ENCODE data around the gene PCMTD2.

Gene PCMTD2

DNA sequence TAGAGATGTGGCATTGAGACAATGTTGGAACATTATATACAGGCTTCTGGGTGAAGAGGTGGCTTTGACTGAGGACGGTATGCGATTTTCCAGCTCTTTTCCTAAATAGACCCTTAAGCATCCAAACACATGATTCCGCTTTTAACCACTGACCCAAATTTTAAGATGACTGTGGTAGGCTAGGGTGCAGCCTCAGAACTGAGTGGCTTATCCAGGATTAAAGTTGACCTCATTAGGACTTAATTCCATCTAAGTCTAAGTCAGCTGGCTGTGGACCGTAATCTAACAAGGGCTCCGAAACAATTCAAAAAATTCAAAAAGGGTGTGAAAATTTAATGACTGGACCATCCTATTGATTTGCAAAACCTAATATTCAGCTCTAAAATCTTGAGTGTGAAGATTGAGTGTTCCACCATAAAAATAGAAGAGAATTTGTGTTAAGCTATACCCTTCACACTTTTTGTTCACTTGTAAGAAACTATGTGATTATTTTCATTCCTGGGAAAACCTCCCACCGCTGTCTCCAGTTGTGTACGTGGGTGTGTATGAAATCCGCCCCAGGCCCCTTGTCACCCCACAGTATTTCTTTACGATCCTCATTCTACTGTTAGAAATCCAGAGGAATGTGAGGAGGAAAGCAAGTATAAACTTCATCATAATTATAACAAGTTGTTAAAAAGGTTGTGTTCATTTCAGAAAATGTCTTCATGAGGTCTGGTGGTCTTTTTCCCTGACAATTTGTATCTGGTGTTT lies 2.7 kb downstream of the PCMTD2 start:
- no peak overlapping the region for H3K27ac ChIP-seq (ENCODE audit: extremely low read depth, low read depth, low read length)
- H3K4me1 ChIP-seq (ENCODE audit: control insufficient read depth, insufficient read depth, low read length), result no peaks in the 10 kb centered on the region
- peaks cover 0 to 11% of the 10 kb centered on the region in 2 experiments; a peak in 2 of 3 replicates for H3K36me3 ChIP-seq (ENCODE audit: control insufficient read depth in 2 of 2, insufficient read depth in 1 of 2, low read length in 2 of 2)
- H3K9me3 ChIP-seq (ENCODE audit: control insufficient read depth, insufficient read depth, low read depth, low read length), result no peaks in the 10 kb centered on the region
- H3K4me3 ChIP-seq (ENCODE audit: low read depth, low read length), result no peak overlapping the region
- POLR2A ChIA-PET, result no interaction called here
- TF ChIP-seq, protein P1, sequence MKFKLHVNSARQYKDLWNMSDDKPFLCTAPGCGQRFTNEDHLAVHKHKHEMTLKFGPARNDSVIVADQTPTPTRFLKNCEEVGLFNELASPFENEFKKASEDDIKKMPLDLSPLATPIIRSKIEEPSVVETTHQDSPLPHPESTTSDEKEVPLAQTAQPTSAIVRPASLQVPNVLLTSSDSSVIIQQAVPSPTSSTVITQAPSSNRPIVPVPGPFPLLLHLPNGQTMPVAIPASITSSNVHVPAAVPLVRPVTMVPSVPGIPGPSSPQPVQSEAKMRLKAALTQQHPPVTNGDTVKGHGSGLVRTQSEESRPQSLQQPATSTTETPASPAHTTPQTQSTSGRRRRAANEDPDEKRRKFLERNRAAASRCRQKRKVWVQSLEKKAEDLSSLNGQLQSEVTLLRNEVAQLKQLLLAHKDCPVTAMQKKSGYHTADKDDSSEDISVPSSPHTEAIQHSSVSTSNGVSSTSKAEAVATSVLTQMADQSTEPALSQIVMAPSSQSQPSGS (tag by site-specific recombination; IDR thresholded peaks at IDR 0.05; ENCODE audit: low read depth), result no peak
- no peak for TF ChIP-seq ZNF777 (tag by site-specific recombination; IDR thresholded peaks at IDR 0.05; ENCODE audit: borderline replicate concordance)
- TF ChIP-seq ZBTB1 (tag by site-specific recombination; IDR thresholded peaks at IDR 0.05), result no peak
- no peak for TF ChIP-seq ZNF394 (tag by site-specific recombination; IDR thresholded peaks at IDR 0.05; ENCODE audit: borderline replicate concordance)
- TF ChIP-seq ZNF341 (tag by site-specific recombination; IDR thresholded peaks at IDR 0.05; ENCODE audit: low read depth), result no peak
- TF ChIP-seq, protein P2, sequence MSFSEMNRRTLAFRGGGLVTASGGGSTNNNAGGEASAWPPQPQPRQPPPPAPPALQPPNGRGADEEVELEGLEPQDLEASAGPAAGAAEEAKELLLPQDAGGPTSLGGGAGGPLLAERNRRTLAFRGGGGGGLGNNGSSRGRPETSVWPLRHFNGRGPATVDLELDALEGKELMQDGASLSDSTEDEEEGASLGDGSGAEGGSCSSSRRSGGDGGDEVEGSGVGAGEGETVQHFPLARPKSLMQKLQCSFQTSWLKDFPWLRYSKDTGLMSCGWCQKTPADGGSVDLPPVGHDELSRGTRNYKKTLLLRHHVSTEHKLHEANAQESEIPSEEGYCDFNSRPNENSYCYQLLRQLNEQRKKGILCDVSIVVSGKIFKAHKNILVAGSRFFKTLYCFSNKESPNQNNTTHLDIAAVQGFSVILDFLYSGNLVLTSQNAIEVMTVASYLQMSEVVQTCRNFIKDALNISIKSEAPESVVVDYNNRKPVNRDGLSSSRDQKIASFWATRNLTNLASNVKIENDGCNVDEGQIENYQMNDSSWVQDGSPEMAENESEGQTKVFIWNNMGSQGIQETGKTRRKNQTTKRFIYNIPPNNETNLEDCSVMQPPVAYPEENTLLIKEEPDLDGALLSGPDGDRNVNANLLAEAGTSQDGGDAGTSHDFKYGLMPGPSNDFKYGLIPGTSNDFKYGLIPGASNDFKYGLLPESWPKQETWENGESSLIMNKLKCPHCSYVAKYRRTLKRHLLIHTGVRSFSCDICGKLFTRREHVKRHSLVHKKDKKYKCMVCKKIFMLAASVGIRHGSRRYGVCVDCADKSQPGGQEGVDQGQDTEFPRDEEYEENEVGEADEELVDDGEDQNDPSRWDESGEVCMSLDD (tag by site-specific recombination; IDR thresholded peaks at IDR 0.05), result no peak
- peak; percentile 53 for TF ChIP-seq ZFHX2 (tag by site-specific recombination; conservative IDR thresholded peaks at IDR 0.05)
- TF ChIP-seq, protein P3, sequence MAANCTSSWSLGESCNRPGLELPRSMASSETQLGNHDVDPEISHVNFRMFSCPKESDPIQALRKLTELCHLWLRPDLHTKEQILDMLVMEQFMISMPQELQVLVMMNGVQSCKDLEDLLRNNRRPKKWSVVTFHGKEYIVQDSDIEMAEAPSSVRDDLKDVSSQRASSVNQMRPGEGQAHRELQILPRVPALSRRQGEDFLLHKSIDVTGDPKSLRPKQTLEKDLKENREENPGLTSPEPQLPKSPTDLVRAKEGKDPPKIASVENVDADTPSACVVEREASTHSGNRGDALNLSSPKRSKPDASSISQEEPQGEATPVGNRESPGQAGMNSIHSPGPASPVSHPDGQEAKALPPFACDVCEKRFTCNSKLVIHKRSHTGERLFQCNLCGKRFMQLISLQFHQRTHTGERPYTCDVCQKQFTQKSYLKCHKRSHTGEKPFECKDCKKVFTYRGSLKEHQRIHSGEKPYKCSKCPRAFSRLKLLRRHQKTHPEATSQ (tag by site-specific recombination; IDR thresholded peaks at IDR 0.05), result no peak
- 0 out of 2 replicates have a peak, but pooled peaks have one; percentile 23 for TF ChIP-seq EGR2 (tag by site-specific recombination; IDR thresholded peaks at IDR 0.05; ENCODE audit: low read depth)
- TF ChIP-seq ZNF16 (tag by site-specific recombination; IDR thresholded peaks at IDR 0.05; ENCODE audit: low read depth), result no peak
- CTCF ChIA-PET, result interaction anchor here (0.6 kb wide), 1 partner anchor 36 kb away, joined by 3 read pairs; no protein-coding TSS in a partner anchor

DNA sequence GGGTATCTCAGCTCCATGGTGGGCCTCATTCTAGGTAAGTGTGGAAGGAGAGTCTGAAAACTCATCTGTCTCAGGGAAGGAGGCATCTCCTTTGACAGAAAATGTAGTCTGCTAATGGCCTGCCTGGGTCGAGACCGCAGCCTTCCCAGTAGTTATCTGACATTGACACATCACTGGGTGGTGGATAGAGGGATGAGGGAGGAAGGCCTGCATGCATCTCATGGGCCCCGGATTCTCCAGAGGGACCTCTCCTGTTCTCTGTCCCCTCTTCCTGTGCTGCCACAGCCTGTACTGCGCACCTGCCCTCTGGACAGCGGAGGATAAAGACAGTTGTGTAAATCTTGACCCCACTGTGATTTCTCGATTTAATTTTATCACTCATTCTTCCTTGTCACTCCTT lies 4.7 kb downstream of the PCMTD2 start:
- POLR2A ChIA-PET, result no interaction called here
- CTCF ChIA-PET, result no interaction called here
- no peaks in the 10 kb centered on the region for H3K4me1 ChIP-seq (ENCODE audit: control insufficient read depth, insufficient read depth, low read length)
- TF ChIP-seq, protein P4, sequence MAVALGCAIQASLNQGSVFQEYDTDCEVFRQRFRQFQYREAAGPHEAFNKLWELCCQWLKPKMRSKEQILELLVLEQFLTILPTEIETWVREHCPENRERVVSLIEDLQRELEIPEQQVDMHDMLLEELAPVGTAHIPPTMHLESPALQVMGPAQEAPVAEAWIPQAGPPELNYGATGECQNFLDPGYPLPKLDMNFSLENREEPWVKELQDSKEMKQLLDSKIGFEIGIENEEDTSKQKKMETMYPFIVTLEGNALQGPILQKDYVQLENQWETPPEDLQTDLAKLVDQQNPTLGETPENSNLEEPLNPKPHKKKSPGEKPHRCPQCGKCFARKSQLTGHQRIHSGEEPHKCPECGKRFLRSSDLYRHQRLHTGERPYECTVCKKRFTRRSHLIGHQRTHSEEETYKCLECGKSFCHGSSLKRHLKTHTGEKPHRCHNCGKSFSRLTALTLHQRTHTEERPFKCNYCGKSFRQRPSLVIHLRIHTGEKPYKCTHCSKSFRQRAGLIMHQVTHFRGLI (tag by site-specific recombination; IDR thresholded peaks at IDR 0.05), result no peak
- TF ChIP-seq ZNF747 (tag by site-specific recombination; IDR thresholded peaks at IDR 0.05), result no peak
- no peak for TF ChIP-seq ZFP3 (tag by site-specific recombination; IDR thresholded peaks at IDR 0.05; ENCODE audit: low read depth)
- no peak for TF ChIP-seq ZNF623 (tag by site-specific recombination; IDR thresholded peaks at IDR 0.05)
- TF ChIP-seq, protein P5, sequence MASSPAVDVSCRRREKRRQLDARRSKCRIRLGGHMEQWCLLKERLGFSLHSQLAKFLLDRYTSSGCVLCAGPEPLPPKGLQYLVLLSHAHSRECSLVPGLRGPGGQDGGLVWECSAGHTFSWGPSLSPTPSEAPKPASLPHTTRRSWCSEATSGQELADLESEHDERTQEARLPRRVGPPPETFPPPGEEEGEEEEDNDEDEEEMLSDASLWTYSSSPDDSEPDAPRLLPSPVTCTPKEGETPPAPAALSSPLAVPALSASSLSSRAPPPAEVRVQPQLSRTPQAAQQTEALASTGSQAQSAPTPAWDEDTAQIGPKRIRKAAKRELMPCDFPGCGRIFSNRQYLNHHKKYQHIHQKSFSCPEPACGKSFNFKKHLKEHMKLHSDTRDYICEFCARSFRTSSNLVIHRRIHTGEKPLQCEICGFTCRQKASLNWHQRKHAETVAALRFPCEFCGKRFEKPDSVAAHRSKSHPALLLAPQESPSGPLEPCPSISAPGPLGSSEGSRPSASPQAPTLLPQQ (tag by site-specific recombination; IDR thresholded peaks at IDR 0.05), result no peak
- no peak for TF ChIP-seq ZNF560 (tag by site-specific recombination; IDR thresholded peaks at IDR 0.05; ENCODE audit: borderline replicate concordance)
- TF ChIP-seq, protein P6, sequence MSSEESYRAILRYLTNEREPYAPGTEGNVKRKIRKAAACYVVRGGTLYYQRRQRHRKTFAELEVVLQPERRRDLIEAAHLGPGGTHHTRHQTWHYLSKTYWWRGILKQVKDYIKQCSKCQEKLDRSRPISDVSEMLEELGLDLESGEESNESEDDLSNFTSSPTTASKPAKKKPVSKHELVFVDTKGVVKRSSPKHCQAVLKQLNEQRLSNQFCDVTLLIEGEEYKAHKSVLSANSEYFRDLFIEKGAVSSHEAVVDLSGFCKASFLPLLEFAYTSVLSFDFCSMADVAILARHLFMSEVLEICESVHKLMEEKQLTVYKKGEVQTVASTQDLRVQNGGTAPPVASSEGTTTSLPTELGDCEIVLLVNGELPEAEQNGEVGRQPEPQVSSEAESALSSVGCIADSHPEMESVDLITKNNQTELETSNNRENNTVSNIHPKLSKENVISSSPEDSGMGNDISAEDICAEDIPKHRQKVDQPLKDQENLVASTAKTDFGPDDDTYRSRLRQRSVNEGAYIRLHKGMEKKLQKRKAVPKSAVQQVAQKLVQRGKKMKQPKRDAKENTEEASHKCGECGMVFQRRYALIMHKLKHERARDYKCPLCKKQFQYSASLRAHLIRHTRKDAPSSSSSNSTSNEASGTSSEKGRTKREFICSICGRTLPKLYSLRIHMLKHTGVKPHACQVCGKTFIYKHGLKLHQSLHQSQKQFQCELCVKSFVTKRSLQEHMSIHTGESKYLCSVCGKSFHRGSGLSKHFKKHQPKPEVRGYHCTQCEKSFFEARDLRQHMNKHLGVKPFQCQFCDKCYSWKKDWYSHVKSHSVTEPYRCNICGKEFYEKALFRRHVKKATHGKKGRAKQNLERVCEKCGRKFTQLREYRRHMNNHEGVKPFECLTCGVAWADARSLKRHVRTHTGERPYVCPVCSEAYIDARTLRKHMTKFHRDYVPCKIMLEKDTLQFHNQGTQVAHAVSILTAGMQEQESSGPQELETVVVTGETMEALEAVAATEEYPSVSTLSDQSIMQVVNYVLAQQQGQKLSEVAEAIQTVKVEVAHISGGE (tag by site-specific recombination; conservative IDR thresholded peaks at IDR 0.05; ENCODE audit: low read depth), result no peak
- TF ChIP-seq FEZF1 (tag by site-specific recombination; IDR thresholded peaks at IDR 0.05), result no peak
- TF ChIP-seq YY2 (tag by site-specific recombination; IDR thresholded peaks at IDR 0.05), result no peak
- TF ChIP-seq ZBTB1 (tag by site-specific recombination; IDR thresholded peaks at IDR 0.05), result no peak

More for the DNA sequence above, 4.7 kb downstream of the PCMTD2 start:
- Histone ChIP-seq H3K27ac (ENCODE audit: extremely low read depth, low read depth, low read length) (no peak overlapping the region), H3K9me3 (ENCODE audit: control insufficient read depth, insufficient read depth, low read depth, low read length) (no peaks in the 10 kb centered on the region), H3K36me3 (ENCODE audit: control insufficient read depth in 2 of 2, insufficient read depth in 1 of 2, low read length in 2 of 2) (peaks cover 0 to 24% of the 10 kb centered on the region in 2 experiments; a peak in 2 of 3 replicates), H3K4me3 (ENCODE audit: low read depth, low read length) (no peak overlapping the region)
